GM23338 (cell line): ENCODE measurements around the gene SCFD2.

ENCODE experiments used
- CTCF ChIP-seq, 2 experiments: fragments of 200-600 bp in 1 of 2; sonication (generic) in 1 of 2; conservative IDR thresholded peaks; 2 replicates each; pipeline versions ENCODE4 v1.5.1 to v1.6.1; 2016 to 2017; ENCODE audit warnings: antibody characterized with exemption in 2 of 2, low read depth in 2 of 2, mild to moderate bottlenecking in 2 of 2, moderate library complexity in 1 of 2
- EZH2 ChIP-seq: fragments of 200-600 bp; sonication (generic); IDR thresholded peaks from one replicate; pipeline ENCODE4 v1.8.0; 2017; ENCODE audit warnings: antibody characterized with exemption, mild to moderate bottlenecking, low read depth; ENCODE audit not compliant: unreplicated experiment
- EZH2phosphoT487 ChIP-seq: fragments of 200-600 bp; sonication (generic); IDR thresholded peaks from one replicate; pipeline ENCODE4 v1.8.1; 2018; ENCODE audit warnings: antibody characterized with exemption; ENCODE audit not compliant: unreplicated experiment
- POLR2AphosphoS5 ChIP-seq: IDR thresholded peaks from 2 replicates; pipeline ENCODE4 v1.6.1; 2016; ENCODE audit warnings: antibody characterized with exemption, low read depth
- ZNF114 ChIP-seq: fragments of 250-450 bp; sonication (Bioruptor Pico); IDR thresholded peaks from 2 replicates; pipeline ENCODE4 v1.5.0; 2020; ENCODE audit warnings: mild to moderate bottlenecking, moderate library complexity
- TF ChIP-seq, protein P1 (sequence below): IDR thresholded peaks from one replicate; pipeline ENCODE4 v1.6.1; 2018; ENCODE audit warnings: antibody characterized with exemption; ENCODE audit not compliant: unreplicated experiment

DNA sequence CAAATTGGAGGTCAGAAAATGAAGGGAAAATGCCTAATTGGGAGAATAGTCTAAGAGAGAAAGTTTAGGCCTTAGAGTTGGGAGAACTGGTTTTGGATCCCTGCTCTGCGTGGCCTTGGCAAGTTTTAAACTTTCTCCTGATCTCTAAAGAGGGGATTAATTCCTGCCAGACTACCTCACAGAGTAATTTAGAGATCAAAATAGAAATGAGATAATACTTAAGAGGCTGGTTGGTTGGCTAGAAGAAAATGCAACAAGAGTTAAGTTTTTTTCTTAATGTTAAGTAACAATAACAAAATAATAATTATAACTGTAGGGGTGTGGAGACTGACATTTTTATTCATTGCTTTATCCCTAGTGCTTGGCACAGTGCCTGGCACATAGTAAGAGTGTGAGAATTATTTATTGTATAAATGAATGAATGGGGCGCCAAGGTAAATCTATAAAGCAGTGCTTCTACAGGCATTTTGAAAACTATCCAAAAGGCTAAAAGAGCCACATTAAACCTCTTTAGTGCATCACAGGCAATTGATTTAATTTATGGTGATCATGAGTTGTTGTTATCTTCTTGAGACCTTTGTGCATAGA is 343.3 kb downstream of the SCFD2 start:
- TF ChIP-seq POLR2AphosphoS5 = no peak
- TF ChIP-seq, protein P1, sequence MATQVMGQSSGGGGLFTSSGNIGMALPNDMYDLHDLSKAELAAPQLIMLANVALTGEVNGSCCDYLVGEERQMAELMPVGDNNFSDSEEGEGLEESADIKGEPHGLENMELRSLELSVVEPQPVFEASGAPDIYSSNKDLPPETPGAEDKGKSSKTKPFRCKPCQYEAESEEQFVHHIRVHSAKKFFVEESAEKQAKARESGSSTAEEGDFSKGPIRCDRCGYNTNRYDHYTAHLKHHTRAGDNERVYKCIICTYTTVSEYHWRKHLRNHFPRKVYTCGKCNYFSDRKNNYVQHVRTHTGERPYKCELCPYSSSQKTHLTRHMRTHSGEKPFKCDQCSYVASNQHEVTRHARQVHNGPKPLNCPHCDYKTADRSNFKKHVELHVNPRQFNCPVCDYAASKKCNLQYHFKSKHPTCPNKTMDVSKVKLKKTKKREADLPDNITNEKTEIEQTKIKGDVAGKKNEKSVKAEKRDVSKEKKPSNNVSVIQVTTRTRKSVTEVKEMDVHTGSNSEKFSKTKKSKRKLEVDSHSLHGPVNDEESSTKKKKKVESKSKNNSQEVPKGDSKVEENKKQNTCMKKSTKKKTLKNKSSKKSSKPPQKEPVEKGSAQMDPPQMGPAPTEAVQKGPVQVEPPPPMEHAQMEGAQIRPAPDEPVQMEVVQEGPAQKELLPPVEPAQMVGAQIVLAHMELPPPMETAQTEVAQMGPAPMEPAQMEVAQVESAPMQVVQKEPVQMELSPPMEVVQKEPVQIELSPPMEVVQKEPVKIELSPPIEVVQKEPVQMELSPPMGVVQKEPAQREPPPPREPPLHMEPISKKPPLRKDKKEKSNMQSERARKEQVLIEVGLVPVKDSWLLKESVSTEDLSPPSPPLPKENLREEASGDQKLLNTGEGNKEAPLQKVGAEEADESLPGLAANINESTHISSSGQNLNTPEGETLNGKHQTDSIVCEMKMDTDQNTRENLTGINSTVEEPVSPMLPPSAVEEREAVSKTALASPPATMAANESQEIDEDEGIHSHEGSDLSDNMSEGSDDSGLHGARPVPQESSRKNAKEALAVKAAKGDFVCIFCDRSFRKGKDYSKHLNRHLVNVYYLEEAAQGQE = no peak
- no peak for TF ChIP-seq CTCF (conservative IDR thresholded peaks at IDR 0.05; ENCODE audit: low read depth in 2 of 2)
- no peak for TF ChIP-seq EZH2phosphoT487
- no peak for TF ChIP-seq EZH2
- TF ChIP-seq ZNF114 = no peak
